Naive thymus-derived CD8-positive, alpha-beta T cell (primary cell): ENCODE measurements around the gene IL12A. TPM values are rescaled to one million over a fixed set of nuclear protein-coding genes. Genes with fewer than 3 reads are reported as not detected.

Experiments
- polyA plus RNA-seq, 3 donors: library from polyadenylated mRNA; unstranded; fragments of 300-500 nt; fragmentation: Illumina TruSeq; gene quantifications; one replicate each; pipeline ENCODE4 v1.2.3, GENCODE V29; 2021
- total RNA-seq, 8 experiments: library from RNA in 2 of 8; stranded (reverse) in 2 of 8; gene quantifications; one replicate each; pipeline ENCODE4 v1.2.3 and lab custom pipeline; 2021 to 2026

IL12A gene
- total and polyA plus RNA-seq, 5 experiments from 2014 or later = 0.37 to 3.0 (median 0.60) TPM

Other genes starting within 250 kb of the IL12A start
- not detected for gene SCHIP1, start 149.0 kb upstream of the IL12A start, total RNA-seq
- not detected for gene SCHIP1, start 149.0 kb upstream of the IL12A start, polyA plus RNA-seq
- not detected for gene C3orf80, start 236.6 kb downstream of the IL12A start, total RNA-seq
- not detected for gene C3orf80, start 236.6 kb downstream of the IL12A start, polyA plus RNA-seq